B cell (primary cell): ENCODE measurements around the gene DNM2. TPM values are rescaled to one million over a fixed set of nuclear protein-coding genes. Genes with fewer than 3 reads are reported as not detected.
A peak's percentile ranks its signal among the peaks of the same experiment; 100 is the strongest.

Experiments
- ATAC-seq: fragments of 200-7000 bp; cut with Tn5 transposase; one replicate; pipeline ENCODE4 v1.10.0; 2021; ENCODE audit warnings: low read depth, mild to moderate bottlenecking, moderate number of reproducible peaks, moderate library complexity
- CTCF ChIA-PET: fragments of 350-600 bp; sonication (Branson Sonifier 250); formaldehyde crosslinking; loops from one replicate; lab custom pipeline; 2021; ENCODE audit warnings: antibody characterized with exemption, inconsistent platforms; lab: Charles Lee
- POLR2A ChIA-PET: fragments of 350-600 bp; sonication (Branson Sonifier 250); formaldehyde crosslinking; loops from one replicate; lab custom pipeline; 2021; ENCODE audit warnings: antibody characterized with exemption; lab: Charles Lee
- DNase-seq: peaks from one replicate; pipeline ENCODE4 v3.0.0; 2013
- H2AFZ ChIP-seq: 2 replicates; pipeline ENCODE4 v1.6.1; 2012; ENCODE audit warnings: mild to moderate bottlenecking, low read depth, low read length; ENCODE audit not compliant: insufficient read depth, poor library complexity, severe bottlenecking
- H3K27ac ChIP-seq, 2 donors: 1 replicate in 1 of 2; 2 replicates in 1 of 2; pipeline ENCODE4 v1.5.1; 2012 to 2013; ENCODE audit warnings: low read length in 2 of 2, mild to moderate bottlenecking in 2 of 2, moderate library complexity in 1 of 2
- H3K27me3 ChIP-seq, 4 experiments: fragments of 200-600 bp in 1 of 4; sonication (generic) in 1 of 4; replicated peaks in 1 of 4; 1 replicate in 2 of 4; 2 replicates in 2 of 4; pipeline versions ENCODE4 v1.6.1 to v1.7.0; 2013 to 2016; ENCODE audit warnings: low read length in 3 of 4, mild to moderate bottlenecking in 2 of 4, mixed read lengths in 1 of 4, moderate library complexity in 1 of 4; ENCODE audit not compliant: insufficient read depth in 4 of 4, control insufficient read depth in 3 of 4; ENCODE audit errors: control extremely low read depth in 1 of 4
- H3K36me3 ChIP-seq, 2 experiments: replicated peaks in 1 of 2; 1 replicate in 1 of 2; 2 replicates in 1 of 2; pipeline versions ENCODE4 v1.6.1 to v1.7.1; 2013; ENCODE audit warnings: low read length in 1 of 2; ENCODE audit not compliant: insufficient read depth in 2 of 2, control insufficient read depth in 1 of 2; ENCODE audit errors: control extremely low read depth in 1 of 2, extremely low read depth in 1 of 2
- H3K4me1 ChIP-seq, 2 donors: fragments of 200-600 bp in 1 of 2; sonication (generic) in 1 of 2; 1 replicate in 1 of 2; 2 replicates in 1 of 2; pipeline versions ENCODE4 v1.5.1 to v1.6.1; 2013 to 2017; ENCODE audit warnings: low read length in 2 of 2; ENCODE audit not compliant: control insufficient read depth in 2 of 2, insufficient read depth in 2 of 2
- H3K4me2 ChIP-seq: replicated peaks from 2 replicates; pipeline ENCODE3; 2012; ENCODE audit warnings: mild to moderate bottlenecking, low read depth, low read length; ENCODE audit not compliant: poor library complexity, severe bottlenecking
- H3K4me3 ChIP-seq, 5 experiments: fragments of 200-600 bp in 1 of 5; sonication (generic) in 1 of 5; 1 replicate in 3 of 5; 2 replicates in 2 of 5; pipeline versions ENCODE4 v1.5.1 to v1.7.0; 2011 to 2016; ENCODE audit warnings: low read length in 4 of 5, mild to moderate bottlenecking in 4 of 5, low read depth in 2 of 5, control low read depth in 1 of 5, moderate library complexity in 1 of 5; ENCODE audit not compliant: insufficient read depth in 1 of 5; ENCODE audit errors: control extremely low read depth in 1 of 5, extremely low read depth in 1 of 5
- H3K79me2 ChIP-seq: fragments of 200-600 bp; sonication (generic); one replicate; pipeline ENCODE4 v1.6.0; 2016; ENCODE audit warnings: low read length; ENCODE audit not compliant: control insufficient read depth, insufficient read depth
- H3K9ac ChIP-seq: fragments of 200-600 bp; sonication (generic); 2 replicates; pipeline ENCODE4 v1.6.1; 2017; ENCODE audit warnings: mild to moderate bottlenecking, low read length, moderate library complexity
- H3K9me3 ChIP-seq, 3 donors: one replicate each; pipeline versions ENCODE4 v1.6.1 to v1.7.1; 2013; ENCODE audit warnings: low read length in 2 of 3; ENCODE audit not compliant: control insufficient read depth in 2 of 3, insufficient read depth in 1 of 3; ENCODE audit errors: control extremely low read depth in 1 of 3
- H4K20me1 ChIP-seq: 2 replicates; pipeline ENCODE4 v1.6.0; 2012; ENCODE audit warnings: mild to moderate bottlenecking, low read length; ENCODE audit not compliant: insufficient read depth, control insufficient read depth, poor library complexity, severe bottlenecking
- H3K27ac Mint-ChIP-seq: one replicate; pipeline ENCODE4 v1.8.0; 2021; ENCODE audit warnings: mixed read lengths
- H3K27me3 Mint-ChIP-seq: one replicate; pipeline ENCODE4 v1.8.0; 2021; ENCODE audit warnings: mixed read lengths
- H3K4me1 Mint-ChIP-seq: one replicate; pipeline ENCODE4 v1.8.0; 2021; ENCODE audit warnings: mixed read lengths
- H3K4me3 Mint-ChIP-seq: one replicate; pipeline ENCODE4 v1.8.0; 2021; ENCODE audit warnings: mixed read lengths
- H3K9me3 Mint-ChIP-seq: one replicate; pipeline ENCODE4 v1.8.0; 2022; ENCODE audit warnings: mixed read lengths; ENCODE audit not compliant: insufficient read depth
- EZH2 ChIP-seq: IDR thresholded peaks from 2 replicates; pipeline ENCODE4 v1.6.1; 2012; ENCODE audit warnings: borderline replicate concordance, low read depth, mild to moderate bottlenecking, moderate library complexity, low read length; ENCODE audit not compliant: insufficient read depth, poor library complexity, severe bottlenecking
- WGBS: methylation state at CpG from one replicate; pipeline ENCODE4 v1.1.5; 2013; ENCODE audit warnings: missing lambda C conversion rate; ENCODE audit not compliant: insufficient coverage; 5-methylcytosine and 5-hydroxymethylcytosine counted together
- intact Hi-C: fragments of 100-400 bp; cut with micrococcal nuclease; formaldehyde crosslinking; loops from one replicate; pipeline ENCODE4 v1.10.0; 2022
- polyA plus RNA-seq: library from polyadenylated mRNA; depleted of rRNA; stranded (reverse); fragments of >200 nt; gene quantifications from 2 replicates; pipeline ENCODE4 v1.2.3, GENCODE V29; 2012
- total RNA-seq, 2 donors: library from RNA; stranded (reverse); fragments of 120-200 nt in 1 of 2; gene quantifications; 1 replicate in 1 of 2; 2 replicates in 1 of 2; pipeline versions ENCODE4 v1.2.3 to v1.2.4, GENCODE V29; 2013 to 2022
- TF ChIP-seq, protein P1 (sequence below): fragments of 200-600 bp; IDR thresholded peaks from one replicate; pipeline ENCODE4 v1.8.0; 2022; ENCODE audit warnings: antibody characterized with exemption, mild to moderate bottlenecking

Gene DNM2
- total and polyA plus RNA-seq, 2 donors (not counting 1 experiment from before 2014, with no cell fraction given), result 163 to 353 TPM

DNA sequence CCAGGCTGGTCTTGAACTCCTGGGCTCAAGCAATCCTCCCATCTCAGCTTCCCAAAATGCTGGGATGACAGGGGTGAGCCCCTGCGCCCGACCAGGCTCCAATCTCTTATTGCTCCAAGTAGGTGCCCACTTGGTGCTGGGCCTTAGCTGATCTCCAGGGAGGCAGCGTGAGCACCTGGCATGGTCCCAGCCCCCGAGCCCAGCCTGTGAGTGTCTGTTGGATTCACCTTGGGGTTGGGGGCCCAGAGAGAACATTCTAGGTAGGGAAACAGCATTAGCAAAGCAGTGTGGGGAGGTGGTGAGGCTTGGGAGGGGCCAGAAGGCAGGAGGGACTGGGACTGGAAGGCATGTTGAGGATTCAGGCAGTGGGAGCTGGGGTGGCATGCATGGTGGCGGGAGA is 45.5 kb downstream of the DNM2 start:
- 82% methylated on average over 5 of the region's 5 CpGs for WGBS
- no peak for ATAC-seq

DNA sequence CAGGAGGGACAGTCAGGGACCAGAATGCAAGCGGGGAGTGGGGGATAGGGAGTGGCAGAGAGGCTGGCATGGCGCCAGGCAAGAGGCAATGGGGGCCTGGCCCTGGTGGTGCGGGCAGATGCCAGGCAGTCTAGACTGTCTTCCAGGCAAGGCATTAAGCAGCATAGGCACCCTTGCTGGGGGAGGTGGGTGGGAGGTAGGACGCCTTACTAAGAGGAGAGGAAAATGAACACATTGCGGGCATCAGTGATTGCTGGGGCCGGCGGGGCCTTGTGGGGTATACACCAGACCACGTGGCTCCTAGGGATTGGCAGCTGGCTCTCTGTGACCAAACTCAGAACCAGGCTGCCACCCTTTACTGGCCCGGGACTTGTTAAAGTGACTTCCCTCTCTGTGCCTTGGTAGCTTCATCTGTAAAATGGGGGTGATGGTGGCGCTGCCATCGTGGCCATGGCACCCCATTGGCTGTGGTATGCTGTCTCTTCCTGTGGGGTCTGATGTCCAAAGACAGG is 46.0 kb downstream of the DNM2 start:
- Mint-ChIP-seq H3K27ac (peak overlapping the region; percentile 92), H3K4me1 (peaks cover 75% of the 10 kb centered on the region), H3K4me3 (peak overlapping the region; percentile 62), H3K27me3 (no peaks in the 10 kb centered on the region), H3K9me3 (no peaks in the 10 kb centered on the region)
- ChIA-PET POLR2A (no interaction called here), CTCF (interaction anchor here (1.6 kb wide), 1 partner anchor 46 kb away, joined by 6 read pairs; the partner anchor contains the start of gene DNM2)
- Histone ChIP-seq H3K4me2 (peak overlapping the region; percentile 52), H3K4me1 (peaks cover 56 to 82% of the 10 kb centered on the region in 2 donors), H3K27ac (peak overlapping the region; percentile 22 to 70), H3K9me3 (peaks cover 0 to 7% (median 0%) of the 10 kb centered on the region in 3 donors), H3K27me3 (no peaks in the 10 kb centered on the region), H2AFZ (no peak overlapping the region), H3K9ac (no peak overlapping the region), H3K79me2 (peaks cover 93% of the 10 kb centered on the region), H3K36me3 (peaks cover 0 to 50% of the 10 kb centered on the region in 2 experiments), H4K20me1 (peaks cover 66% of the 10 kb centered on the region), H3K4me3 (no peak overlapping the region)
- intact Hi-C loops, result no loop called here
- no peak for ATAC-seq
- TF ChIP-seq, protein P1, sequence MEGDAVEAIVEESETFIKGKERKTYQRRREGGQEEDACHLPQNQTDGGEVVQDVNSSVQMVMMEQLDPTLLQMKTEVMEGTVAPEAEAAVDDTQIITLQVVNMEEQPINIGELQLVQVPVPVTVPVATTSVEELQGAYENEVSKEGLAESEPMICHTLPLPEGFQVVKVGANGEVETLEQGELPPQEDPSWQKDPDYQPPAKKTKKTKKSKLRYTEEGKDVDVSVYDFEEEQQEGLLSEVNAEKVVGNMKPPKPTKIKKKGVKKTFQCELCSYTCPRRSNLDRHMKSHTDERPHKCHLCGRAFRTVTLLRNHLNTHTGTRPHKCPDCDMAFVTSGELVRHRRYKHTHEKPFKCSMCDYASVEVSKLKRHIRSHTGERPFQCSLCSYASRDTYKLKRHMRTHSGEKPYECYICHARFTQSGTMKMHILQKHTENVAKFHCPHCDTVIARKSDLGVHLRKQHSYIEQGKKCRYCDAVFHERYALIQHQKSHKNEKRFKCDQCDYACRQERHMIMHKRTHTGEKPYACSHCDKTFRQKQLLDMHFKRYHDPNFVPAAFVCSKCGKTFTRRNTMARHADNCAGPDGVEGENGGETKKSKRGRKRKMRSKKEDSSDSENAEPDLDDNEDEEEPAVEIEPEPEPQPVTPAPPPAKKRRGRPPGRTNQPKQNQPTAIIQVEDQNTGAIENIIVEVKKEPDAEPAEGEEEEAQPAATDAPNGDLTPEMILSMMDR, result no peak
- TF ChIP-seq EZH2, result no peak
- DNase-seq, result no peak
- 68% methylated on average over 9 of the region's 11 CpGs for WGBS

More for the DNA sequence above, 45.5 kb downstream of the DNM2 start:
- Histone ChIP-seq H3K36me3 (peaks cover 0 to 45% of the 10 kb centered on the region in 2 experiments), H3K27ac (peak overlapping the region; percentile 22 to 70), H3K79me2 (peaks cover 93% of the 10 kb centered on the region), H3K27me3 (no peaks in the 10 kb centered on the region), H3K4me3 (no peak overlapping the region), H4K20me1 (peaks cover 62% of the 10 kb centered on the region), H3K9ac (no peak overlapping the region), H2AFZ (no peak overlapping the region), H3K4me1 (peaks cover 55 to 81% of the 10 kb centered on the region in 2 donors), H3K4me2 (peak overlapping the region; percentile 52), H3K9me3 (peaks cover 0 to 7% (median 0%) of the 10 kb centered on the region in 3 donors)
- TF ChIP-seq, protein P1, result no peak
- TF ChIP-seq EZH2, result no peak
- H3K27ac Mint-ChIP-seq, result peak overlapping the region; percentile 92
- H3K27me3 Mint-ChIP-seq, result no peaks in the 10 kb centered on the region
- CTCF ChIA-PET, result interaction anchor here (0.6 to 1.6 kb wide), 2 partner anchors 45 to 46 kb away, joined by 3 to 6 read pairs; partner anchors contain the start of gene DNM2
- H3K9me3 Mint-ChIP-seq, result no peaks in the 10 kb centered on the region
- H3K4me3 Mint-ChIP-seq, result peak overlapping the region; percentile 62
- no peak for DNase-seq
- POLR2A ChIA-PET, result interaction anchor here (0.6 kb wide), 1 partner anchor 65 kb away, joined by 4 read pairs; no protein-coding TSS in a partner anchor
- peaks cover 75% of the 10 kb centered on the region for H3K4me1 Mint-ChIP-seq
- intact Hi-C loops, result no loop called here
